GM23248 (cell line): Measurements from ENCODE around the gene INPP5J.

Experiments used
- EZH2 ChIP-seq: fragments of 200-600 bp; sonication (generic); IDR thresholded peaks from 2 replicates; pipeline ENCODE4 v1.6.1; 2018; ENCODE audit warnings: antibody characterized with exemption, mild to moderate bottlenecking; ENCODE audit not compliant: insufficient read depth, poor library complexity, severe bottlenecking
- EZH2phosphoT487 ChIP-seq: fragments of 200-600 bp; sonication (generic); IDR thresholded peaks from 2 replicates; pipeline ENCODE4 v1.6.1; 2018; ENCODE audit warnings: antibody characterized with exemption, moderate library complexity, mild to moderate bottlenecking, low read depth; ENCODE audit not compliant: insufficient read depth

DNA sequence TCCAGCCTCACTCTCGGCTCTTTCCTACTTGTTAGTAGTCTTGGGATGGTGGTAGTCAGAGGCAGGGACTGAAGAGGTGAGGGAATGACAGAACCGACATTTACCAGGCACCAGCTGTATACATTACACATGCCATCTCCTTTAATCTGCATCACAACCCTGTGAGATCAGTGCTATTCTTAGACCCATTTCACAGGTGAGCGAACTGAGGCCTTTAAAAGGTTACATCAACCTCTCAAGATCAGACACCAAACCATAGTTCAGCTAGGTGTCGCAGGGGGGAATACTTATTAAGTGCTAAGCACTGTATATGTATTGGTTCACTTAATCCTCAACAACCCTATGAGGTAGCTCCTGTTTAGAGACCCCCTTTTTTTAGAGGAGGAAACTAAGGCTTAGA, 11.9 kb downstream of the INPP5J start:
- no peak for TF ChIP-seq EZH2
- no peak for TF ChIP-seq EZH2phosphoT487
